HCT116 (cell line): ENCODE data around the gene MYDGF. TPM values are rescaled to one million over a fixed set of nuclear protein-coding genes. Genes with fewer than 3 reads are reported as not detected.
A peak's percentile ranks its signal among the peaks of the same experiment; 100 is the strongest.

Experiments used
- ATAC-seq: fragments of 200-7000 bp; cut with Tn5 transposase; 2 replicates; pipeline ENCODE4 v1.9.1; 2020; ENCODE audit warnings: mild to moderate bottlenecking, moderate library complexity
- BruUV-seq: library from RNA; stranded (reverse); fragments of 400-500 nt; replicated peaks from 2 replicates; lab custom pipeline; 2021; lab: Mats Ljungman, UMichigan
- CTCF ChIA-PET: fragments of 300-600 bp; sonication (Branson Sonifier 250); formaldehyde crosslinking; loops from one replicate; lab custom pipeline; 2021; ENCODE audit warnings: antibody characterized with exemption; lab: Charles Lee
- POLR2A ChIA-PET: fragments of 300-600, 350-600 bp; sonication (Branson Sonifier 250); formaldehyde crosslinking; loops from one replicate; lab custom pipeline; 2021; ENCODE audit warnings: antibody characterized with exemption; lab: Charles Lee
- RAD21 ChIA-PET, 2 experiments: fragments of 300-600 bp; sonication (Branson Sonifier 250); formaldehyde crosslinking; loops; one replicate each; lab custom pipeline; 2023; ENCODE audit warnings: low total read pairs in 2 of 2; ENCODE audit not compliant: uncharacterized antibody in 2 of 2, unreplicated experiment in 2 of 2, low non-redundant PET in 1 of 2; lab: Charles Lee
- DNase-seq: peaks from one replicate; pipeline ENCODE4 v3.0.0-alpha.2; 2010; ENCODE audit warnings: low read depth, low spot score
- H2AFZ ChIP-seq: fragments of 200-600 bp; shearing (Covaris generic), sonication (generic); 2 replicates; pipeline ENCODE4 v1.6.1; 2017; ENCODE audit warnings: low read depth, mixed run types, mixed read lengths, antibody characterized with exemption, low read length; ENCODE audit not compliant: poor library complexity, severe bottlenecking
- H3K27ac ChIP-seq: 2 replicates; pipeline ENCODE4 v1.5.1; 2012; ENCODE audit warnings: low read depth, low read length
- H3K27me3 ChIP-seq: fragments of 200-600 bp; sonication (generic); 2 replicates; pipeline ENCODE4 v1.6.1; 2016; ENCODE audit warnings: mixed run types, low read length, mixed read lengths; ENCODE audit not compliant: insufficient read depth
- H3K36me3 ChIP-seq, 2 experiments: fragments of 200-500 bp in 1 of 2; fragments of 200-600 bp in 1 of 2; sonication (Bioruptor generic) in 1 of 2; sonication (generic) in 1 of 2; 2 replicates each; pipeline versions ENCODE4 v1.5.1 to v1.6.1; 2014 to 2016; ENCODE audit warnings: low read length in 2 of 2, inconsistent platforms in 1 of 2, mixed read lengths in 1 of 2, mixed run types in 1 of 2; ENCODE audit not compliant: insufficient read depth in 2 of 2, control insufficient read depth in 1 of 2
- H3K4me1 ChIP-seq, 2 experiments: fragments of 200-600 bp in 1 of 2; sonication (generic) in 1 of 2; 2 replicates each; pipeline versions ENCODE4 v1.5.1 to v1.6.1; 2012 to 2017; ENCODE audit warnings: low read length in 2 of 2, inconsistent platforms in 1 of 2, mild to moderate bottlenecking in 1 of 2, mixed read lengths in 1 of 2, mixed run types in 1 of 2, moderate library complexity in 1 of 2; ENCODE audit not compliant: insufficient read depth in 2 of 2, control insufficient read depth in 1 of 2
- H3K4me2 ChIP-seq: fragments of 200-600 bp; sonication (generic); 2 replicates; pipeline ENCODE4 v1.6.1; 2017; ENCODE audit warnings: mixed run types, low read length, mixed read lengths
- H3K4me3 ChIP-seq, 2 experiments: fragments of 200-600 bp in 1 of 2; sonication (generic) in 1 of 2; replicated peaks in 1 of 2; 2 replicates each; pipeline ENCODE4 v1.5.1; 2011 to 2016; ENCODE audit warnings: low read length in 2 of 2, control low read depth in 1 of 2, low read depth in 1 of 2, mild to moderate bottlenecking in 1 of 2, mixed read lengths in 1 of 2, mixed run types in 1 of 2
- H3K79me2 ChIP-seq: fragments of 200-600 bp; sonication (generic); 2 replicates; pipeline ENCODE4 v1.6.1; 2017; ENCODE audit warnings: mild to moderate bottlenecking, mixed run types, low read length, moderate library complexity, mixed read lengths; ENCODE audit not compliant: insufficient read depth
- H3K9ac ChIP-seq: fragments of 200-600 bp; sonication (generic); 2 replicates; pipeline ENCODE4 v1.6.1; 2016; ENCODE audit warnings: low read length, mixed read lengths
- H3K9me2 ChIP-seq: fragments of 200-600 bp; sonication (generic), shearing (Covaris generic); 2 replicates; pipeline ENCODE4 v1.6.1; 2017; ENCODE audit warnings: mixed run types, mild to moderate bottlenecking, moderate library complexity; ENCODE audit not compliant: insufficient read depth
- H3K9me3 ChIP-seq, 2 experiments: fragments of 200-500 bp in 1 of 2; fragments of 200-600 bp in 1 of 2; sonication (Bioruptor generic) in 1 of 2; sonication (generic) in 1 of 2; 2 replicates each; pipeline ENCODE4 v1.6.1; 2014 to 2017; ENCODE audit warnings: low read length in 2 of 2, mixed read lengths in 2 of 2, inconsistent platforms in 1 of 2, low read depth in 1 of 2, mild to moderate bottlenecking in 1 of 2, mixed run types in 1 of 2, moderate library complexity in 1 of 2; ENCODE audit not compliant: control insufficient read depth in 1 of 2, insufficient read depth in 1 of 2
- H4K20me1 ChIP-seq: fragments of 200-600 bp; sonication (generic), shearing (Covaris generic); 2 replicates; pipeline ENCODE4 v1.6.1; 2017; ENCODE audit warnings: mixed run types, mild to moderate bottlenecking, moderate library complexity; ENCODE audit not compliant: insufficient read depth
- CBX3 ChIP-seq: IDR thresholded peaks from 2 replicates; pipeline ENCODE4 v1.6.1; 2012; ENCODE audit warnings: low read depth
- EGR1 ChIP-seq: IDR thresholded peaks from 2 replicates; pipeline ENCODE4 v1.6.1; 2012; ENCODE audit warnings: low read depth
- ELF1 ChIP-seq: IDR thresholded peaks from 2 replicates; pipeline ENCODE4 v1.6.1; 2012; ENCODE audit warnings: low read depth, borderline replicate concordance
- EZH2 ChIP-seq: fragments of 200-600 bp; sonication (generic); IDR thresholded peaks from 2 replicates; pipeline ENCODE4 v1.6.1; 2017; ENCODE audit warnings: antibody characterized with exemption, mixed run types
- EZH2phosphoT487 ChIP-seq: fragments of 200-600 bp; IDR thresholded peaks from 2 replicates; pipeline ENCODE4 v1.6.1; 2018; ENCODE audit warnings: antibody characterized with exemption, borderline replicate concordance
- FOSL1 ChIP-seq: IDR thresholded peaks from 2 replicates; pipeline ENCODE4 v1.6.1; 2012; ENCODE audit warnings: low read depth
- JUND ChIP-seq: IDR thresholded peaks from 2 replicates; pipeline ENCODE4 v1.6.1; 2012
- POLR2A ChIP-seq: IDR thresholded peaks from 2 replicates; pipeline ENCODE4 v1.7.0; 2011; ENCODE audit warnings: borderline replicate concordance; ENCODE audit not compliant: insufficient read depth, insufficient read length; ENCODE audit errors: extremely low read depth
- POLR2AphosphoS5 ChIP-seq: IDR thresholded peaks from 2 replicates; pipeline ENCODE4 v1.6.1; 2011; ENCODE audit warnings: mild to moderate bottlenecking, low read depth, low read length, moderate library complexity
- SIN3A ChIP-seq: IDR thresholded peaks from 2 replicates; pipeline ENCODE4 v1.6.1; 2012; ENCODE audit warnings: low read depth
- SP1 ChIP-seq: IDR thresholded peaks from 2 replicates; pipeline ENCODE4 v1.6.1; 2012; ENCODE audit warnings: low read depth
- SRF ChIP-seq: IDR thresholded peaks from 2 replicates; pipeline ENCODE4 v1.6.1; 2012; ENCODE audit warnings: low read depth
- TCF7L2 ChIP-seq: IDR thresholded peaks from 2 replicates; pipeline ENCODE4 v1.7.0; 2011; ENCODE audit warnings: borderline replicate concordance, inconsistent platforms; ENCODE audit not compliant: insufficient read depth, insufficient read length; ENCODE audit errors: extremely low read depth
- YY1 ChIP-seq: IDR thresholded peaks from 2 replicates; pipeline ENCODE4 v1.6.1; 2011; ENCODE audit warnings: low read length, low read depth, moderate library complexity, mild to moderate bottlenecking; ENCODE audit not compliant: insufficient replicate concordance; ENCODE audit errors: extremely low read depth
- ZFX ChIP-seq: fragments of 450-650 bp; IDR thresholded peaks from 2 replicates; pipeline ENCODE4 v1.6.1; 2017
- ZNF274 ChIP-seq: fragments of 200-500 bp; sonication (Bioruptor generic); IDR thresholded peaks from 2 replicates; pipeline ENCODE4 v1.6.1; 2014; ENCODE audit warnings: mild to moderate bottlenecking, low read depth, low read length, inconsistent platforms
- intact Hi-C: fragments of 100-400 bp; cut with micrococcal nuclease; formaldehyde crosslinking; loops from 2 replicates; pipeline ENCODE4 v1.10.0; 2022
- total RNA-seq: library from RNA; stranded (reverse); gene quantifications from one replicate; pipeline ENCODE4 v1.2.1, GENCODE V29; 2021; ENCODE audit not compliant: unreplicated experiment
- TF ChIP-seq, protein P1 (sequence below): IDR thresholded peaks from 2 replicates; pipeline ENCODE4 v1.6.1; 2012
- TF ChIP-seq, protein P2 (sequence below): IDR thresholded peaks from 2 replicates; pipeline ENCODE4 v1.6.1; 2012
- TF ChIP-seq, protein P3 (sequence below), 3 experiments: fragments of 200-600 bp in 1 of 3; sonication (generic) in 1 of 3; IDR thresholded peaks in 2 of 3; conservative IDR thresholded peaks in 1 of 3; 2 replicates each; pipeline ENCODE4 v1.5.1; 2012 to 2017; ENCODE audit warnings: low read depth in 2 of 3, low read length in 2 of 3, antibody characterized with exemption in 1 of 3, borderline replicate concordance in 1 of 3, control low read depth in 1 of 3, mild to moderate bottlenecking in 1 of 3, mixed read lengths in 1 of 3, mixed run types in 1 of 3, moderate library complexity in 1 of 3; ENCODE audit not compliant: insufficient read depth in 1 of 3
- TF ChIP-seq, protein P4 (sequence below): IDR thresholded peaks from 2 replicates; pipeline ENCODE4 v1.6.1; 2011; ENCODE audit warnings: mild to moderate bottlenecking, low read length, moderate library complexity; ENCODE audit not compliant: insufficient replicate concordance; ENCODE audit errors: extremely low read depth

The MYDGF gene
- total RNA-seq, 1 experiment from 2014 or later = 110 TPM

DNA sequence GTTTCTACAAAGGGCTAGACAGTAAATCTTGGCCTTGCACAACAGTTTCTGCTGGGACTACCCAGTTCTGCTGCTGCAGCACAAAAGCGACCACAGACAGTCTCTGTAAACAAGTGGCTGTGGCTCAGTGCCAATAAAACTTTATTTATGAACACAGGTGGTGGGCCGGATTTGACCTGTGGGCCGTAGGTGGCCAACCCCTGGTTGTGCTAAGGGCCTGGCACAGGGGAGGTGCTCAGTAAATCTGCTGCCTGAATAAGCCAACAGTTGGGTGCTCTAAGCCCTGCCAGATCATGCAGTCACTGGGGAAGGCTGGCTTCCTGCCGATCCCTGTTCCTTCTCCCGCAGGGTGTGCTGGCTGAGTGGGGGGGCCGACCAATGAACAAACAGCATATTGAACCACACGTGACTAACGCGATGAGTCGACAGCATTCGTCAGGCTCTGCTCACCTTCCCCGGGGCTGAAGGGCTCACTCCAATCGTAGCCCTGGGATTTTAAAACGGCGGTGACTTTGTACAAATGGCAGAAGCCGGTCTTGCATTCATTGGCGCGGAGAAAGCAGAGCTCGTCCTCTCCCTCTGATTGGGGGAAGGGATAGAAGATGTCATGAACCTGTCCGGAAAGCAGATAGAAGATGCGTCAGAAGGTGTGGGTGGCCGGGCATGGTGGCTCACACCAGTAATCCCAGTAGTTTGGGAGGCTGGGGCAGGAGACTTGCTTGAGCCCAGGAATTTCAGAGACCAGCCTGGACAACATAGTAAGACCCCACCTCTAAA lies 24.3 kb upstream of the MYDGF start:
- RAD21 ChIA-PET = no interaction called here
- peak; percentile 93 for DNase-seq
- POLR2A ChIA-PET = no interaction called here
- peak overlapping the region; percentile 66 for H3K9ac ChIP-seq
- H3K79me2 ChIP-seq = peaks cover 9% of the 10 kb centered on the region; the same call in 1 of the 2 replicates
- intact Hi-C loops = no loop called here
- H3K4me2 ChIP-seq = peak overlapping the region; percentile 73
- no peaks in the 10 kb centered on the region for H3K9me3 ChIP-seq
- peak overlapping the region; percentile 38 to 46 for H3K4me3 ChIP-seq
- H2AFZ ChIP-seq = no peak overlapping the region
- CTCF ChIA-PET = interaction anchor here (1.0 kb wide), 2 partner anchors 17 kb away, joined by 3 read pairs; no protein-coding TSS in a partner anchor
- H3K36me3 ChIP-seq = peaks cover 6 to 45% of the 10 kb centered on the region in 2 experiments
- peak; percentile 91 for ATAC-seq
- H4K20me1 ChIP-seq = no peaks in the 10 kb centered on the region
- peak overlapping the region; percentile 75 for H3K27ac ChIP-seq
- no peaks in the 10 kb centered on the region for H3K9me2 ChIP-seq
- BruUV-seq = TSS peak; percentile 52
- no peaks in the 10 kb centered on the region for H3K27me3 ChIP-seq
- peaks cover 8 to 19% of the 10 kb centered on the region in 2 experiments for H3K4me1 ChIP-seq
- TF ChIP-seq, protein P1, sequence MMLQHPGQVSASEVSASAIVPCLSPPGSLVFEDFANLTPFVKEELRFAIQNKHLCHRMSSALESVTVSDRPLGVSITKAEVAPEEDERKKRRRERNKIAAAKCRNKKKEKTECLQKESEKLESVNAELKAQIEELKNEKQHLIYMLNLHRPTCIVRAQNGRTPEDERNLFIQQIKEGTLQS = no peak
- no peak for TF ChIP-seq SIN3A
- TF ChIP-seq JUND = no peak; the same call in none of the 2 replicates
- no peak for TF ChIP-seq ZNF274
- no peak for TF ChIP-seq SRF
- TF ChIP-seq FOSL1 = peak; percentile 69; the same call in 1 of the 2 replicates
- TF ChIP-seq CBX3 = no peak
- TF ChIP-seq, protein P2, sequence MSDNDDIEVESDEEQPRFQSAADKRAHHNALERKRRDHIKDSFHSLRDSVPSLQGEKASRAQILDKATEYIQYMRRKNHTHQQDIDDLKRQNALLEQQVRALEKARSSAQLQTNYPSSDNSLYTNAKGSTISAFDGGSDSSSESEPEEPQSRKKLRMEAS = peak; percentile 69
- TF ChIP-seq ZFX = no peak
- TF ChIP-seq EZH2phosphoT487 = no peak
- TF ChIP-seq EZH2 = no peak
- TF ChIP-seq, protein P3, sequence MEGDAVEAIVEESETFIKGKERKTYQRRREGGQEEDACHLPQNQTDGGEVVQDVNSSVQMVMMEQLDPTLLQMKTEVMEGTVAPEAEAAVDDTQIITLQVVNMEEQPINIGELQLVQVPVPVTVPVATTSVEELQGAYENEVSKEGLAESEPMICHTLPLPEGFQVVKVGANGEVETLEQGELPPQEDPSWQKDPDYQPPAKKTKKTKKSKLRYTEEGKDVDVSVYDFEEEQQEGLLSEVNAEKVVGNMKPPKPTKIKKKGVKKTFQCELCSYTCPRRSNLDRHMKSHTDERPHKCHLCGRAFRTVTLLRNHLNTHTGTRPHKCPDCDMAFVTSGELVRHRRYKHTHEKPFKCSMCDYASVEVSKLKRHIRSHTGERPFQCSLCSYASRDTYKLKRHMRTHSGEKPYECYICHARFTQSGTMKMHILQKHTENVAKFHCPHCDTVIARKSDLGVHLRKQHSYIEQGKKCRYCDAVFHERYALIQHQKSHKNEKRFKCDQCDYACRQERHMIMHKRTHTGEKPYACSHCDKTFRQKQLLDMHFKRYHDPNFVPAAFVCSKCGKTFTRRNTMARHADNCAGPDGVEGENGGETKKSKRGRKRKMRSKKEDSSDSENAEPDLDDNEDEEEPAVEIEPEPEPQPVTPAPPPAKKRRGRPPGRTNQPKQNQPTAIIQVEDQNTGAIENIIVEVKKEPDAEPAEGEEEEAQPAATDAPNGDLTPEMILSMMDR (IDR thresholded peaks at IDR 0.05 in 2 of 3, conservative IDR thresholded peaks at IDR 0.05 in 1 of 3; ENCODE audit: borderline replicate concordance in 1 of 3, insufficient read depth in 1 of 3, low read depth in 2 of 3, low read length in 2 of 3) = no peak
- no peak for TF ChIP-seq POLR2A
- TF ChIP-seq, protein P4, sequence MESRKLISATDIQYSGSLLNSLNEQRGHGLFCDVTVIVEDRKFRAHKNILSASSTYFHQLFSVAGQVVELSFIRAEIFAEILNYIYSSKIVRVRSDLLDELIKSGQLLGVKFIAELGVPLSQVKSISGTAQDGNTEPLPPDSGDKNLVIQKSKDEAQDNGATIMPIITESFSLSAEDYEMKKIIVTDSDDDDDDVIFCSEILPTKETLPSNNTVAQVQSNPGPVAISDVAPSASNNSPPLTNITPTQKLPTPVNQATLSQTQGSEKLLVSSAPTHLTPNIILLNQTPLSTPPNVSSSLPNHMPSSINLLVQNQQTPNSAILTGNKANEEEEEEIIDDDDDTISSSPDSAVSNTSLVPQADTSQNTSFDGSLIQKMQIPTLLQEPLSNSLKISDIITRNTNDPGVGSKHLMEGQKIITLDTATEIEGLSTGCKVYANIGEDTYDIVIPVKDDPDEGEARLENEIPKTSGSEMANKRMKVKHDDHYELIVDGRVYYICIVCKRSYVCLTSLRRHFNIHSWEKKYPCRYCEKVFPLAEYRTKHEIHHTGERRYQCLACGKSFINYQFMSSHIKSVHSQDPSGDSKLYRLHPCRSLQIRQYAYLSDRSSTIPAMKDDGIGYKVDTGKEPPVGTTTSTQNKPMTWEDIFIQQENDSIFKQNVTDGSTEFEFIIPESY = no peak
- peak; percentile 75 for TF ChIP-seq SP1
- TF ChIP-seq YY1 = peak; percentile 15
- peak; percentile 65 for TF ChIP-seq POLR2AphosphoS5
- no peak for TF ChIP-seq TCF7L2
- no peak for TF ChIP-seq ELF1
- TF ChIP-seq EGR1 = peak; percentile 54
